Panc1 (cell line): ENCODE results near the gene ITGAD.

Experiments used
- POLR2AphosphoS5 ChIP-seq: IDR thresholded peaks from 2 replicates; pipeline ENCODE4 v1.6.1; 2012; ENCODE audit warnings: mild to moderate bottlenecking, low read depth, low read length, moderate library complexity
- TF ChIP-seq, protein P1 (sequence below): fragments of 450-650 bp; IDR thresholded peaks from 2 replicates; pipeline ENCODE4 v1.5.1; 2017; ENCODE audit warnings: mild to moderate bottlenecking
- TF ChIP-seq, protein P2 (sequence below), 2 experiments: IDR thresholded peaks; 2 replicates each; pipeline ENCODE4 v1.6.1; 2011 to 2012; ENCODE audit warnings: low read depth in 2 of 2, control low read depth in 1 of 2, low read length in 1 of 2, mild to moderate bottlenecking in 1 of 2, moderate library complexity in 1 of 2; ENCODE audit not compliant: insufficient read depth in 1 of 2

- TF ChIP-seq, protein P1, sequence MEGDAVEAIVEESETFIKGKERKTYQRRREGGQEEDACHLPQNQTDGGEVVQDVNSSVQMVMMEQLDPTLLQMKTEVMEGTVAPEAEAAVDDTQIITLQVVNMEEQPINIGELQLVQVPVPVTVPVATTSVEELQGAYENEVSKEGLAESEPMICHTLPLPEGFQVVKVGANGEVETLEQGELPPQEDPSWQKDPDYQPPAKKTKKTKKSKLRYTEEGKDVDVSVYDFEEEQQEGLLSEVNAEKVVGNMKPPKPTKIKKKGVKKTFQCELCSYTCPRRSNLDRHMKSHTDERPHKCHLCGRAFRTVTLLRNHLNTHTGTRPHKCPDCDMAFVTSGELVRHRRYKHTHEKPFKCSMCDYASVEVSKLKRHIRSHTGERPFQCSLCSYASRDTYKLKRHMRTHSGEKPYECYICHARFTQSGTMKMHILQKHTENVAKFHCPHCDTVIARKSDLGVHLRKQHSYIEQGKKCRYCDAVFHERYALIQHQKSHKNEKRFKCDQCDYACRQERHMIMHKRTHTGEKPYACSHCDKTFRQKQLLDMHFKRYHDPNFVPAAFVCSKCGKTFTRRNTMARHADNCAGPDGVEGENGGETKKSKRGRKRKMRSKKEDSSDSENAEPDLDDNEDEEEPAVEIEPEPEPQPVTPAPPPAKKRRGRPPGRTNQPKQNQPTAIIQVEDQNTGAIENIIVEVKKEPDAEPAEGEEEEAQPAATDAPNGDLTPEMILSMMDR: no peak
- TF ChIP-seq POLR2AphosphoS5: no peak
- TF ChIP-seq, protein P2, sequence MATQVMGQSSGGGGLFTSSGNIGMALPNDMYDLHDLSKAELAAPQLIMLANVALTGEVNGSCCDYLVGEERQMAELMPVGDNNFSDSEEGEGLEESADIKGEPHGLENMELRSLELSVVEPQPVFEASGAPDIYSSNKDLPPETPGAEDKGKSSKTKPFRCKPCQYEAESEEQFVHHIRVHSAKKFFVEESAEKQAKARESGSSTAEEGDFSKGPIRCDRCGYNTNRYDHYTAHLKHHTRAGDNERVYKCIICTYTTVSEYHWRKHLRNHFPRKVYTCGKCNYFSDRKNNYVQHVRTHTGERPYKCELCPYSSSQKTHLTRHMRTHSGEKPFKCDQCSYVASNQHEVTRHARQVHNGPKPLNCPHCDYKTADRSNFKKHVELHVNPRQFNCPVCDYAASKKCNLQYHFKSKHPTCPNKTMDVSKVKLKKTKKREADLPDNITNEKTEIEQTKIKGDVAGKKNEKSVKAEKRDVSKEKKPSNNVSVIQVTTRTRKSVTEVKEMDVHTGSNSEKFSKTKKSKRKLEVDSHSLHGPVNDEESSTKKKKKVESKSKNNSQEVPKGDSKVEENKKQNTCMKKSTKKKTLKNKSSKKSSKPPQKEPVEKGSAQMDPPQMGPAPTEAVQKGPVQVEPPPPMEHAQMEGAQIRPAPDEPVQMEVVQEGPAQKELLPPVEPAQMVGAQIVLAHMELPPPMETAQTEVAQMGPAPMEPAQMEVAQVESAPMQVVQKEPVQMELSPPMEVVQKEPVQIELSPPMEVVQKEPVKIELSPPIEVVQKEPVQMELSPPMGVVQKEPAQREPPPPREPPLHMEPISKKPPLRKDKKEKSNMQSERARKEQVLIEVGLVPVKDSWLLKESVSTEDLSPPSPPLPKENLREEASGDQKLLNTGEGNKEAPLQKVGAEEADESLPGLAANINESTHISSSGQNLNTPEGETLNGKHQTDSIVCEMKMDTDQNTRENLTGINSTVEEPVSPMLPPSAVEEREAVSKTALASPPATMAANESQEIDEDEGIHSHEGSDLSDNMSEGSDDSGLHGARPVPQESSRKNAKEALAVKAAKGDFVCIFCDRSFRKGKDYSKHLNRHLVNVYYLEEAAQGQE (IDR thresholded peaks at IDR 0.05; ENCODE audit: insufficient read depth in 1 of 2, low read depth in 2 of 2, low read length in 1 of 2): no peak
These were observed 30.1 kb downstream of the ITGAD start for GRCh38 chr16:31423241-31423640.
